Neural cell (in vitro differentiated cells): Measurements from ENCODE around the gene GMDS. TPM values are rescaled to one million over a fixed set of nuclear protein-coding genes. Genes with fewer than 3 reads are reported as not detected.

Experiments used
- H2AFZ ChIP-seq: fragments of 200-600, 300-800 bp; sonication (generic), shearing (Covaris generic); 2 replicates; pipeline ENCODE4 v1.6.0; 2014; ENCODE audit warnings: low read depth, mild to moderate bottlenecking, antibody characterized with exemption, low read length, moderate library complexity
- H3F3A ChIP-seq: fragments of 200-600 bp; shearing (Covaris generic); 2 replicates; pipeline ENCODE4 v1.6.1; 2016; ENCODE audit warnings: mild to moderate bottlenecking, moderate library complexity, mixed read lengths, antibody characterized with exemption, low read length; ENCODE audit not compliant: insufficient read depth, poor library complexity, severe bottlenecking
- H3K27ac ChIP-seq: fragments of 200-600, 300-800 bp; sonication (generic), shearing (Covaris generic); 2 replicates; pipeline ENCODE4 v1.5.1; 2014; ENCODE audit warnings: mild to moderate bottlenecking, low read length, moderate library complexity
- H3K27me3 ChIP-seq: fragments of 300-800, 200-600 bp; sonication (generic), shearing (Covaris generic); 2 replicates; pipeline ENCODE4 v1.6.0; 2014; ENCODE audit warnings: mild to moderate bottlenecking, low read depth, low read length, moderate library complexity; ENCODE audit not compliant: insufficient read depth
- H3K36me3 ChIP-seq: fragments of 300-800, 200-600 bp; sonication (generic), shearing (Covaris generic); 2 replicates; pipeline ENCODE4 v1.5.1; 2014; ENCODE audit warnings: mild to moderate bottlenecking, antibody characterized with exemption, low read length, moderate library complexity; ENCODE audit not compliant: insufficient read depth
- H3K4me2 ChIP-seq: fragments of 300-800, 200-600 bp; sonication (generic), shearing (Covaris generic); 2 replicates; pipeline ENCODE4 v1.6.0; 2014; ENCODE audit warnings: mild to moderate bottlenecking, low read length
- H3K4me3 ChIP-seq: fragments of 300-800, 200-600 bp; sonication (generic), shearing (Covaris generic); 2 replicates; pipeline ENCODE4 v1.5.1; 2014; ENCODE audit warnings: mild to moderate bottlenecking, low read length, moderate library complexity
- H3K79me2 ChIP-seq: fragments of 200-600 bp; shearing (Covaris generic); replicated peaks from 2 replicates; pipeline ENCODE4 v1.6.0; 2014; ENCODE audit warnings: mild to moderate bottlenecking, low read length, moderate library complexity; ENCODE audit not compliant: insufficient read depth
- H3K9ac ChIP-seq: fragments of 300-800, 200-600 bp; sonication (generic), shearing (Covaris generic); 2 replicates; pipeline ENCODE4 v1.6.1; 2016; ENCODE audit warnings: mild to moderate bottlenecking, low read length, mixed read lengths
- H3K9me2 ChIP-seq: fragments of 200-600 bp; shearing (Covaris generic); 2 replicates; pipeline ENCODE4 v1.6.1; 2016; ENCODE audit warnings: mild to moderate bottlenecking, low read length, mixed read lengths; ENCODE audit not compliant: insufficient read depth
- H3K9me3 ChIP-seq: fragments of 200-600, 300-800 bp; sonication (generic), shearing (Covaris generic); 2 replicates; pipeline ENCODE4 v1.6.1; 2016; ENCODE audit warnings: mild to moderate bottlenecking, mixed run types, low read length, moderate library complexity, mixed read lengths
- H4K20me1 ChIP-seq: fragments of 200-600 bp; shearing (Covaris generic); 2 replicates; pipeline ENCODE4 v1.6.1; 2016; ENCODE audit warnings: mild to moderate bottlenecking, mixed run types; ENCODE audit not compliant: insufficient read depth
- EP300 ChIP-seq: fragments of 450-650 bp; conservative IDR thresholded peaks from 2 replicates; pipeline ENCODE4 v1.6.1; 2014; ENCODE audit warnings: antibody characterized with exemption, mild to moderate bottlenecking, moderate library complexity; ENCODE audit not compliant: poor library complexity, severe bottlenecking
- EZH2 ChIP-seq: fragments of 200-600, 300-800 bp; shearing (Covaris generic), sonication (generic); IDR thresholded peaks from 2 replicates; pipeline ENCODE4 v1.6.1; 2014; ENCODE audit warnings: antibody characterized with exemption, low read length, borderline replicate concordance, mild to moderate bottlenecking; ENCODE audit not compliant: insufficient read depth, poor library complexity, severe bottlenecking
- MXI1 ChIP-seq: fragments of 450-650 bp; conservative IDR thresholded peaks from 2 replicates; pipeline ENCODE4 v1.6.1; 2014; ENCODE audit warnings: antibody characterized with exemption, mild to moderate bottlenecking; ENCODE audit not compliant: poor library complexity, severe bottlenecking
- POLR2AphosphoS5 ChIP-seq: IDR thresholded peaks from 2 replicates; pipeline ENCODE4 v1.6.1; 2012
- RAD21 ChIP-seq: fragments of 450-650 bp; conservative IDR thresholded peaks from 2 replicates; pipeline ENCODE4 v1.6.1; 2014; ENCODE audit warnings: antibody characterized with exemption, mild to moderate bottlenecking, moderate library complexity
- SMC3 ChIP-seq: fragments of 450-650 bp; conservative IDR thresholded peaks from 2 replicates; pipeline ENCODE4 v1.6.1; 2014; ENCODE audit warnings: antibody characterized with exemption, mild to moderate bottlenecking, moderate library complexity; ENCODE audit not compliant: poor library complexity
- TAF1 ChIP-seq: IDR thresholded peaks from 2 replicates; pipeline ENCODE4 v1.6.1; 2012; ENCODE audit warnings: low read depth
- polyA plus RNA-seq: library from polyadenylated mRNA; depleted of rRNA; stranded (reverse); fragments of >200 nt; gene quantifications from 2 replicates; pipeline ENCODE4 v1.2.3, GENCODE V29; 2014
- TF ChIP-seq, protein P1 (sequence below): IDR thresholded peaks from 2 replicates; pipeline ENCODE4 v1.6.1; 2012; ENCODE audit warnings: borderline replicate concordance
- TF ChIP-seq, protein P2 (sequence below): fragments of 450-650 bp; IDR thresholded peaks from 2 replicates; pipeline ENCODE4 v1.5.1; 2014; ENCODE audit warnings: antibody characterized with exemption, mild to moderate bottlenecking, moderate library complexity; ENCODE audit not compliant: poor library complexity, severe bottlenecking

GMDS gene
- polyA plus RNA-seq, 1 donor from 2014 or later = 11.4 TPM

DNA sequence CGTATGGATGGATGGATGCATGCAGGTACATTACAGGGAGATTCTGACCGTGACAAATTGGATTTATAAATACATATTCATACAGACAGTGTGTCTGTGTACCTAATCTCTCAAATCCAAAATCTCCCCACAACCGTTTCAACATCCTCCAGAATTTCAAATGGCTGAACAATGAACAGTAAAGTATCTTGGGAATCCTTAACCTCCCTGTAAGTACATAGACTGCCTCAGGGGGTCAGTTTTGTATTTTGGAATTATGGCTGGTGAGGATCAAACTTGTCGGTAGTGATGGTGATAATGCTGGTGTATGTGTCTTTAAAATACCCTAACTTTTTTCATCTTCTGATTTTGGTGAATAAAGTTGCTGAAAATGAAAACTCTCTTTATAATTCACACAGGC lies 389.5 kb downstream of the GMDS start:
- no peak overlapping the region for H3K9ac ChIP-seq
- H3K4me3 ChIP-seq = no peak overlapping the region

DNA sequence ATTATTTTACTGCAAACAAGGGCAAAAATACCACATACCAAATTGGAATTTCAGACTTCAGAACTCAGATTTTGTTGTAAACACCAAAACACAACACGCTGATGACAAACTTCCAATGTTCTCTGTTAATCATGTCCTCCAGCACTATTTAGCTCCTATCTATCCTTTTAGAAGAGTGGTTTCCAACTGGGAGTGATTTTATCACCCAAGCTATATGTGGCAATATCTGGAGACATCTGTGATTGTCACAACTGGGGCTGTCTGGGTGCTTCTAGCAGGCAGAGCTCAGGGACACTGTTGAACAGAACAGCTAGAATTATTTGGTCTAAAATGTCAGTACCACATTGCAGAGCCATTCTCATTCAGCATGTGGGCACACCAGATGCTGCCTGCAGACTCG lies 391.1 kb downstream of the GMDS start:
- H3K9me3 ChIP-seq = no peaks in the 10 kb centered on the region
- no peak overlapping the region for H3K4me2 ChIP-seq
- H3K79me2 ChIP-seq = no peaks in the 10 kb centered on the region
- H2AFZ ChIP-seq = no peak overlapping the region
- H3F3A ChIP-seq = no peaks in the 10 kb centered on the region
- no peak overlapping the region for H3K27ac ChIP-seq
- no peaks in the 10 kb centered on the region for H3K27me3 ChIP-seq
- H3K9me2 ChIP-seq = no peaks in the 10 kb centered on the region
- no peaks in the 10 kb centered on the region for H3K36me3 ChIP-seq
- H4K20me1 ChIP-seq = no peaks in the 10 kb centered on the region
- TF ChIP-seq TAF1 (no peak), RAD21 (no peak), SMC3 (no peak), MXI1 (no peak), EP300 (no peak), EZH2 (no peak), POLR2AphosphoS5 (no peak)
- TF ChIP-seq, protein P1, sequence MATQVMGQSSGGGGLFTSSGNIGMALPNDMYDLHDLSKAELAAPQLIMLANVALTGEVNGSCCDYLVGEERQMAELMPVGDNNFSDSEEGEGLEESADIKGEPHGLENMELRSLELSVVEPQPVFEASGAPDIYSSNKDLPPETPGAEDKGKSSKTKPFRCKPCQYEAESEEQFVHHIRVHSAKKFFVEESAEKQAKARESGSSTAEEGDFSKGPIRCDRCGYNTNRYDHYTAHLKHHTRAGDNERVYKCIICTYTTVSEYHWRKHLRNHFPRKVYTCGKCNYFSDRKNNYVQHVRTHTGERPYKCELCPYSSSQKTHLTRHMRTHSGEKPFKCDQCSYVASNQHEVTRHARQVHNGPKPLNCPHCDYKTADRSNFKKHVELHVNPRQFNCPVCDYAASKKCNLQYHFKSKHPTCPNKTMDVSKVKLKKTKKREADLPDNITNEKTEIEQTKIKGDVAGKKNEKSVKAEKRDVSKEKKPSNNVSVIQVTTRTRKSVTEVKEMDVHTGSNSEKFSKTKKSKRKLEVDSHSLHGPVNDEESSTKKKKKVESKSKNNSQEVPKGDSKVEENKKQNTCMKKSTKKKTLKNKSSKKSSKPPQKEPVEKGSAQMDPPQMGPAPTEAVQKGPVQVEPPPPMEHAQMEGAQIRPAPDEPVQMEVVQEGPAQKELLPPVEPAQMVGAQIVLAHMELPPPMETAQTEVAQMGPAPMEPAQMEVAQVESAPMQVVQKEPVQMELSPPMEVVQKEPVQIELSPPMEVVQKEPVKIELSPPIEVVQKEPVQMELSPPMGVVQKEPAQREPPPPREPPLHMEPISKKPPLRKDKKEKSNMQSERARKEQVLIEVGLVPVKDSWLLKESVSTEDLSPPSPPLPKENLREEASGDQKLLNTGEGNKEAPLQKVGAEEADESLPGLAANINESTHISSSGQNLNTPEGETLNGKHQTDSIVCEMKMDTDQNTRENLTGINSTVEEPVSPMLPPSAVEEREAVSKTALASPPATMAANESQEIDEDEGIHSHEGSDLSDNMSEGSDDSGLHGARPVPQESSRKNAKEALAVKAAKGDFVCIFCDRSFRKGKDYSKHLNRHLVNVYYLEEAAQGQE = no peak
- TF ChIP-seq, protein P2, sequence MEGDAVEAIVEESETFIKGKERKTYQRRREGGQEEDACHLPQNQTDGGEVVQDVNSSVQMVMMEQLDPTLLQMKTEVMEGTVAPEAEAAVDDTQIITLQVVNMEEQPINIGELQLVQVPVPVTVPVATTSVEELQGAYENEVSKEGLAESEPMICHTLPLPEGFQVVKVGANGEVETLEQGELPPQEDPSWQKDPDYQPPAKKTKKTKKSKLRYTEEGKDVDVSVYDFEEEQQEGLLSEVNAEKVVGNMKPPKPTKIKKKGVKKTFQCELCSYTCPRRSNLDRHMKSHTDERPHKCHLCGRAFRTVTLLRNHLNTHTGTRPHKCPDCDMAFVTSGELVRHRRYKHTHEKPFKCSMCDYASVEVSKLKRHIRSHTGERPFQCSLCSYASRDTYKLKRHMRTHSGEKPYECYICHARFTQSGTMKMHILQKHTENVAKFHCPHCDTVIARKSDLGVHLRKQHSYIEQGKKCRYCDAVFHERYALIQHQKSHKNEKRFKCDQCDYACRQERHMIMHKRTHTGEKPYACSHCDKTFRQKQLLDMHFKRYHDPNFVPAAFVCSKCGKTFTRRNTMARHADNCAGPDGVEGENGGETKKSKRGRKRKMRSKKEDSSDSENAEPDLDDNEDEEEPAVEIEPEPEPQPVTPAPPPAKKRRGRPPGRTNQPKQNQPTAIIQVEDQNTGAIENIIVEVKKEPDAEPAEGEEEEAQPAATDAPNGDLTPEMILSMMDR = no peak
- no peak overlapping the region for H3K9ac ChIP-seq
- no peak overlapping the region for H3K4me3 ChIP-seq

More for the DNA sequence above, 389.5 kb downstream of the GMDS start:
- no peaks in the 10 kb centered on the region for H3K9me3 ChIP-seq
- TF ChIP-seq MXI1 (no peak), POLR2AphosphoS5 (no peak), RAD21 (no peak), EP300 (no peak), EZH2 (no peak), SMC3 (no peak), TAF1 (no peak)
- TF ChIP-seq, protein P2 = no peak
- TF ChIP-seq, protein P1 = no peak
- no peaks in the 10 kb centered on the region for H3K27me3 ChIP-seq
- no peaks in the 10 kb centered on the region for H3K36me3 ChIP-seq
- H3K9me2 ChIP-seq = no peaks in the 10 kb centered on the region
- H3K27ac ChIP-seq = no peak overlapping the region
- no peaks in the 10 kb centered on the region for H4K20me1 ChIP-seq
- no peaks in the 10 kb centered on the region for H3F3A ChIP-seq
- no peak overlapping the region for H2AFZ ChIP-seq
- no peaks in the 10 kb centered on the region for H3K79me2 ChIP-seq
- H3K4me2 ChIP-seq = no peak overlapping the region
